Neutrophil (primary cell): Measurements from ENCODE around the gene DCTN4.
"Not testable (repeated sequence)": the region's sequence is repeated elsewhere in the genome, so short reads cannot be mapped to it uniquely, and the experiment has no call there.

Experiments
- H3K27ac ChIP-seq: fragments of 200-600 bp; sonication (generic); 2 replicates; pipeline ENCODE4 v1.5.1; 2016; ENCODE audit warnings: mild to moderate bottlenecking, moderate library complexity
- H3K27me3 ChIP-seq: fragments of 200-600 bp; sonication (generic); 2 replicates; pipeline ENCODE4 v1.6.0; 2016; ENCODE audit warnings: mild to moderate bottlenecking
- H3K36me3 ChIP-seq: fragments of 200-600 bp; sonication (generic); 2 replicates; pipeline ENCODE4 v1.5.1; 2017
- H3K4me1 ChIP-seq, 2 experiments: fragments of 200-600 bp in 1 of 2; sonication (generic) in 1 of 2; 1 replicate in 1 of 2; 2 replicates in 1 of 2; pipeline versions ENCODE4 v1.5.1 to v1.6.1; 2013 to 2016; ENCODE audit warnings: low read depth in 1 of 2, low read length in 1 of 2, mild to moderate bottlenecking in 1 of 2, moderate library complexity in 1 of 2; ENCODE audit not compliant: control insufficient read depth in 1 of 2, insufficient read depth in 1 of 2
- H3K4me3 ChIP-seq, 2 experiments: fragments of 200-600 bp in 1 of 2; sonication (generic) in 1 of 2; 1 replicate in 1 of 2; 2 replicates in 1 of 2; pipeline ENCODE4 v1.5.1; 2013 to 2016; ENCODE audit warnings: low read depth in 1 of 2, low read length in 1 of 2, mild to moderate bottlenecking in 1 of 2, moderate library complexity in 1 of 2
- H3K9me3 ChIP-seq: fragments of 200-600 bp; sonication (generic); 2 replicates; pipeline ENCODE4 v1.5.1; 2016
- TF ChIP-seq, protein P1 (sequence below): fragments of 200-600 bp; sonication (generic); IDR thresholded peaks from 2 replicates; pipeline ENCODE4 v1.5.1; 2016; ENCODE audit warnings: antibody characterized with exemption

DCTN4 gene

DNA sequence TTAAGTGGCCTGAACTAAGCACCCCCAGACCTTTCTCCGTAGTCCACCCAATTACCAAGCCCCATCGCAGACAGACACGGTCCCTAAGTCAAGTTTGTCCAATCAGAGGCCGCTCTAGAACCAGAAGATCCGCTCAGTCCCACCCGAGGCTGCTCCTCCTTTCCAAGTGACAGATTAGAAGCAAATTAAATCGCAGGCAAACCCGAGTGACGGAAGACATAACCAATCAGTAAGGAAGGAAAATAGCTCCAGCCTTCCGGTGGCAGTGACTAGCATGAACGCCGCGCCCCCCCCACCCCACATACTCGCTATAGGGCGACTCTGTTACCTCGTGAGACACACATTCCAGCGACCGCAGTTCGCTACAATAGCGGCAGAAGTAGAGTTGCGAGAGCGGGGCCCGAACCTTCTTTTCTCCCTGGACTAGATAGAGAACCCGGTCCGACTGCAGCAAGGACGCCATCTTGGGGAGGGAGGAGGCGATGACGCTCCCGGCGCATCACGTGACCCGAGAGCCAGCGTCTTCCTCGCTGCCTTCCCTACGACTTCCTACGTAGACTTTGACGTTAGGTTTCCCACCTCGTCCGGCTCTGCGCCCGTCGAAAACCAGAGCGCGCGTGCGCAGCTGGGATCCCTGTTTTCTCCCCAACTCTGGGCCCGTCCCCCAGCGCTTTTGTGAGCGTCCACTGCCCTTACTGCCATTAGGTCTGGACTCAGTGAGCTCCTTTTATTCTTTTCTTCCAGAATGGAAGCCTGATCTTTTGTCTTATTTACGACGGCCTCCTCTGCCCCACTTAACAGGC is at the start of gene DCTN4:
TSS of gene DCTN4 (minus strand) at position 487 of the 803 bp plus-strand sequence. CDS start at position 463, 24 bp downstream.
- peak within 1 kb of the TSS; percentile 76 to 86 for H3K4me3 ChIP-seq

DNA sequence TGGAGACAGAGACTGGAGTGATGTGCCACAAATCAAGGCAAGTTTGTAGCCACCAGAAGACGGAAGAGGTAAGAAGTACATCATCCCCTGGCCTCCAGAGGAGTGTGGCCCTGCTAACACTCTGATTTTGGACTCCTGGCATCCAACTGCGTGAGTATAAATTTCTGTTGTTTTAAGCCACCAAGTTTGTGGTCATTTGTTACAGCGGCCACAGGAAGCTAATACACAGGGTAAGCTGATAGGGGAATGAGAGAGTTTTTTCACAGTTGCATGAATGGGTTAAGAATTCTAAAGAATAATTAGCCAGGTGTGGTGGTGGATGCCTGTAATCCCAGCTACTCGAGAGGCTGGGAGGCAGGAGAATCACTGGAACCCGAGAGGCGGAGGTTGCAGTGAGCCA is 45.6 kb upstream of the DCTN4 start:
- Histone ChIP-seq H3K9me3 (no peaks in the 10 kb centered on the region), H3K36me3 (no peaks in the 10 kb centered on the region), H3K4me1 (peaks cover 4 to 12% of the 10 kb centered on the region in 2 experiments), H3K27me3 (no peaks in the 10 kb centered on the region), H3K27ac (no peak overlapping the region), H3K4me3 (no peak overlapping the region)
- TF ChIP-seq, protein P1, sequence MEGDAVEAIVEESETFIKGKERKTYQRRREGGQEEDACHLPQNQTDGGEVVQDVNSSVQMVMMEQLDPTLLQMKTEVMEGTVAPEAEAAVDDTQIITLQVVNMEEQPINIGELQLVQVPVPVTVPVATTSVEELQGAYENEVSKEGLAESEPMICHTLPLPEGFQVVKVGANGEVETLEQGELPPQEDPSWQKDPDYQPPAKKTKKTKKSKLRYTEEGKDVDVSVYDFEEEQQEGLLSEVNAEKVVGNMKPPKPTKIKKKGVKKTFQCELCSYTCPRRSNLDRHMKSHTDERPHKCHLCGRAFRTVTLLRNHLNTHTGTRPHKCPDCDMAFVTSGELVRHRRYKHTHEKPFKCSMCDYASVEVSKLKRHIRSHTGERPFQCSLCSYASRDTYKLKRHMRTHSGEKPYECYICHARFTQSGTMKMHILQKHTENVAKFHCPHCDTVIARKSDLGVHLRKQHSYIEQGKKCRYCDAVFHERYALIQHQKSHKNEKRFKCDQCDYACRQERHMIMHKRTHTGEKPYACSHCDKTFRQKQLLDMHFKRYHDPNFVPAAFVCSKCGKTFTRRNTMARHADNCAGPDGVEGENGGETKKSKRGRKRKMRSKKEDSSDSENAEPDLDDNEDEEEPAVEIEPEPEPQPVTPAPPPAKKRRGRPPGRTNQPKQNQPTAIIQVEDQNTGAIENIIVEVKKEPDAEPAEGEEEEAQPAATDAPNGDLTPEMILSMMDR = no peak

More for the DNA sequence above, at the start of gene DCTN4:
- Histone ChIP-seq H3K4me1 (peaks cover 45 to 54% of the 10 kb centered on the region in 2 experiments), H3K36me3 (peaks cover 23% of the 10 kb centered on the region), H3K27me3 (no peaks in the 10 kb centered on the region), H3K27ac (peak within 1 kb of the TSS; percentile 92), H3K9me3 (no peaks in the 10 kb centered on the region)
- TF ChIP-seq, protein P1 = no peak

DNA sequence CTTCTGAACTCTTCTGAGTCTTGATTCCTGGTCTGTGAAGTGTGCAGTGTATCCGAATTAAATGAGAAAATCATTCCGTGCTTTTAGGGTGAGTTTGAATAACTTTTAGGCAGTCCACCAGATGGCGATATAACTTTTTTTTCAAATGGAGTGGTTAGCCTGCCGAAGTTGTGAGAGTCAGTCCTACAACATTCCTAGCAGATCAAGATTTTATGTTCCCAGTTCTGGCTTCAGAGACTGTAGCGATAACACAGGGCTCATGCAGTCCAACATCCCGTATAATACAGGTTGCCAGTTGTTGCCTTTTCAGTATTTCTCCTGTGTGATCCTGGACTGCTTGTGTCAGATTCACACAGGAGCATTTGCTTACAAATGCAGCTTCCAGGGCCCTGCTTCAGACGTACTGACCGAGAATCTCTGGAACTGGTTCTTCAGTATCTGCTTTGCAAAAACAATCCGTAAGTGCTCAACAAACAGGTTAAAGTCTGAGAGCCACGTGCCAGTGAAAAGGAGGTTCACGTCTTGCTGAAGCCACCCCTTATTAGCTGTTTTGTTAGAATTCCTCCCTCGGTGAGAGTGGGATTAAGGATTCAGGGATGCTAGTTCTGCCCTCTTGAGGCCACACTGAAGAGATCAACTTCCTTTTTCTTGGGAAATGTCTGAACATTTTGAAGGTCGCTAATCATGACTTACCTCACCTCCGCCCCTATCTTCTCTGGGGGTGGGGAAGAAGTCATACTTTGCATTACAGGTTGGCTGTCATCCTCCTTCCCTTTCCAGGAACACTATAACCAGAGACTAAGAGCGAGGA is 42.5 kb upstream of the DCTN4 start:
- H3K27me3 ChIP-seq = no peaks in the 10 kb centered on the region
- TF ChIP-seq, protein P1 = no peak
- H3K4me1 ChIP-seq = peaks cover 4 to 12% of the 10 kb centered on the region in 2 experiments
- peak overlapping the region; percentile 37 for H3K27ac ChIP-seq
- peaks cover 7% of the 10 kb centered on the region for H3K36me3 ChIP-seq
- no peaks in the 10 kb centered on the region for H3K9me3 ChIP-seq
- H3K4me3 ChIP-seq = peak overlapping the region in 1 of 2 experiments; percentile 28

DNA sequence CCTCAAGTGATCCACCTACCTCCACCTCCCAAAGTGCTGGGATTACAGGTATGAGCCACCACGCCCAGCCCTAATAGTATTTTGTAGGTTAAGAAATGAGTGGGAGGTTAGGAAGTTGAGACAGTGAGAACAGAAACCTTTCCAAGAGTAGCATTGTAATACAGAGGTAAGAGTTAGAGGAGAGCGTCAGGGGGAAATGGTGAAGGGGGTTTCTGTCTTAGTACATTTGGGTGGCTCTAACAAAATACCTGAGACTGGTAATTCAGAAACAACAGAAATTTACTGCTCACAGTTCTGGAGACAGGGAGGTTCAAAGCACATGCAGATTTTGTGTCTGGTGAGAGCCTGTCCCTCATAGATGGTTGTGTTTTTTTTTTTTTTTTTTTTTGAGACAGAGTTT is 38.6 kb upstream of the DCTN4 start:
- peaks cover 20% of the 10 kb centered on the region for H3K36me3 ChIP-seq
- no peaks in the 10 kb centered on the region for H3K9me3 ChIP-seq
- peaks cover 4 to 12% of the 10 kb centered on the region in 2 experiments for H3K4me1 ChIP-seq
- no peak overlapping the region for H3K4me3 ChIP-seq
- TF ChIP-seq, protein P1 = no peak
- H3K27me3 ChIP-seq = no peaks in the 10 kb centered on the region
- no peak overlapping the region for H3K27ac ChIP-seq

DNA sequence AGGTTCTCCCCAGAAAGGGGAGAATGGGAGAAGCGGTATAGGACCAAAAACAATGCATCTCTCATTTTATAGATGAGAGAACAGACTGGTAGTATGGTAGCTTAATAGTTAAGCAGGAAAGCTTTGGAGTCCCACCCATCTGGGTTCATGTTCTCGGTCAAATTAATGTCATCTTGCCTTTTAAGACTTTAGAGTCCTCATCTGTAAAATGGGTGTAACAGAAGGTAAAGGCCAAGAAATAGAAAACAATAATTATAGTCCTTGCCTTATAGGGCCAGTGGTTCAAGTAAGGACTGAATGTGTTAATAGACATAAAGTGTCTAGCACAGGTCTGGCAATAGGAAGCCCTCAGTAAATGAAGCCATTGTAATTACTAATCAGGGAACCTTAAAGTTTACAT is 36.1 kb upstream of the DCTN4 start:
- TF ChIP-seq, protein P1 = no peak
- Histone ChIP-seq H3K27ac (no peak overlapping the region), H3K4me3 (no peak overlapping the region), H3K36me3 (peaks cover 20% of the 10 kb centered on the region), H3K9me3 (no peaks in the 10 kb centered on the region), H3K27me3 (no peaks in the 10 kb centered on the region), H3K4me1 (peaks cover 7% of the 10 kb centered on the region in 2 experiments)

DNA sequence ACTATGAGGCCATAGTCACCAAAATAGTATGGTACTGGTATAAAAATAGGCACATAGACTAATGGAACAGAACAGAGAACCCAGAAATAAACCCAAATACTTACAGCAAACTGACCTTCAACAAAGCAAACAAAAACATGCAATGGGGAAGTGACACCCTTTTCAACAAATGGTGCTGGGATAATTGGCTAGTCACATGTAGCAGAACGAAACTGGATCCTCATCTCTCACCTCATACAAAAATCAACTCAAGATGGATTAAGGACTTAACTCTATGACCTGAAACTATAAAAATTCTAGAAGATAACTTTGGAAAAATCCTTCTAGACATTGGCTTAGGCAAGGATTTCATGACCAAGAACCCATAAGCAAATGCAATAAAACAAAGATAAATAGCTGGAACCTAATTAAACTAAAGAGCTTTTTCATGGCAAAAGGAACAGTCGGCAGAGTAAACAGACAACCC is 34.6 kb upstream of the DCTN4 start:
- H3K4me3 ChIP-seq, H3K27ac ChIP-seq, H3K27me3 ChIP-seq, H3K9me3 ChIP-seq: not testable (repeated sequence)
- peaks cover 20% of the 10 kb centered on the region for H3K36me3 ChIP-seq
- H3K4me1 ChIP-seq = peaks cover 21 to 22% of the 10 kb centered on the region in 2 experiments
